ENCODE data around the gene BEX1. TPM values are rescaled to one million over a fixed set of nuclear protein-coding genes. Genes with fewer than 3 reads are reported as not detected.

BEX1 gene
- total and polyA plus RNA-seq, 7 experiments from 2014 or later = 0.25 to 1.5 (median 0.49) TPM; not detected in 2

- no peaks in the 10 kb centered on the region for H3K4me1 ChIP-seq (ENCODE audit: control insufficient read depth in 2 of 2, insufficient read depth in 2 of 2, low read length in 2 of 2)
- H3K27me3 ChIP-seq (ENCODE audit: control insufficient read depth in 2 of 2, insufficient read depth in 2 of 2, low read length in 2 of 2) = no peaks in the 10 kb centered on the region
- H3K27ac Mint-ChIP-seq = no peak overlapping the region
- no peaks in the 10 kb centered on the region for H3K36me3 ChIP-seq (ENCODE audit: control insufficient read depth in 2 of 3, insufficient read depth in 3 of 3, low read length in 3 of 3)
- no peak overlapping the region for H3K4me3 ChIP-seq (ENCODE audit: low read length)
- ChIA-PET CTCF (no interaction called here), POLR2A (no interaction called here)
- no peaks in the 10 kb centered on the region for H3K27me3 Mint-ChIP-seq
- ATAC-seq = no peak
- no peaks in the 10 kb centered on the region for H3K9me3 ChIP-seq (ENCODE audit: control insufficient read depth in 2 of 3, low read length in 3 of 3)
- no peak for DNase-seq
- no peaks in the 10 kb centered on the region for H3K4me1 Mint-ChIP-seq
- intact Hi-C loops (cut with micrococcal nuclease) = no loop called here
- no peak overlapping the region for H3K4me3 Mint-ChIP-seq
- no peaks in the 10 kb centered on the region for H3K36me3 Mint-ChIP-seq
- H3K9me3 Mint-ChIP-seq = peaks cover 0 to 4% (median 0%) of the 10 kb centered on the region in 11 donors
- no peak overlapping the region for H3K27ac ChIP-seq (ENCODE audit: low read depth, low read length)
Observed at GRCh38 chrX:103101299-103102042, 37.5 kb upstream of the BEX1 start.

DNA sequence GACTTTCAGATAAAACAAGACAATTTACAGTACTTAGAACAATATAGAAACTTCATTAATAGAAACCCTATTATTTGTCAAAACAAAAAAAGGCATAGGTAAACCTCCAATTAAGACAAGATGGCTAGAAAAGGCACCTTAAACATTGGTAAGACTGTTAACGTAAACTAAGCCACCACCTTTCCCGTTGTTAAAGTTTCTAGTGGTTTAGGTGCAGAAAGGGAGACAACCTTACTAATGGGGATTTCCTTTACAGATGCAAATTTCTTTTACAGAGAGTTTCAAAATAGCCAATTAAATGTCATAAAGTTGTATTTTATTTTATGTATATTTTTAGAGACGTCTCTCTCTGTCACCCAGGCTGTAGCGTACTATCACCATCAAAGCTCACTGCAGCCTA, 36.5 kb upstream of the BEX1 start:
- H3K4me1 Mint-ChIP-seq = no peaks in the 10 kb centered on the region
- ATAC-seq (no peak), DNase-seq (no peak)
- ChIA-PET POLR2A (no interaction called here), CTCF (no interaction called here)
- H3K27ac ChIP-seq (ENCODE audit: low read depth, low read length) = no peak overlapping the region
- H3K27me3 ChIP-seq (ENCODE audit: control insufficient read depth in 2 of 2, insufficient read depth in 2 of 2, low read length in 2 of 2) = no peaks in the 10 kb centered on the region
- no peaks in the 10 kb centered on the region for H3K9me3 Mint-ChIP-seq
- no peaks in the 10 kb centered on the region for H3K9me3 ChIP-seq (ENCODE audit: control insufficient read depth in 2 of 3, low read length in 3 of 3)
- no peak overlapping the region for H3K4me3 ChIP-seq (ENCODE audit: low read length)
- H3K36me3 ChIP-seq (ENCODE audit: control insufficient read depth in 2 of 3, insufficient read depth in 3 of 3, low read length in 3 of 3) = no peaks in the 10 kb centered on the region
- no peak overlapping the region for H3K27ac Mint-ChIP-seq
- no peaks in the 10 kb centered on the region for H3K27me3 Mint-ChIP-seq
- no peak overlapping the region for H3K4me3 Mint-ChIP-seq
- H3K4me1 ChIP-seq (ENCODE audit: control insufficient read depth in 2 of 2, insufficient read depth in 2 of 2, low read length in 2 of 2) = no peaks in the 10 kb centered on the region
- intact Hi-C loops (cut with micrococcal nuclease) = no loop called here
- no peaks in the 10 kb centered on the region for H3K36me3 Mint-ChIP-seq

- ATAC-seq = no peak
Observed at GRCh38 chrX:103099691-103100090, 35.7 kb upstream of the BEX1 start.

DNA sequence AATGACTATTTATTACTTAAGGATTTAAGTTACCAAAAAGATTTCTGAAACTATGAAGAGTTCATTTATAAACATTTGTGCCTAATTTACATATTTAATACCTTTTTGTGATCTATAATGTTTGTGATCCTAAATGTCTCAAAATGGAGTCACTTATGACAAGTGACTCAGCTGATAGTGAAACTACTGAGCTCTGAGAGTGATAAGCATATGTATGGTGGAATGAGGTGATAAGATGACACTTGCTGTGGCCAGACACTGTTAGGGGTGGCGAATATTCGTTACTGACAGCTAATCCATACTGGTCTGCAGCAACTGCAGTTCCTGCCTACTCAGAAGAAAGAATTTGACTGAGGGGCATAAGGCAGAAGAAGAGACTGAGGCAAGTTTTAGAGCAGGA, 34.5 kb upstream of the BEX1 start:
- DNase-seq (no peak), ATAC-seq (no peak)
- no peaks in the 10 kb centered on the region for H3K4me1 Mint-ChIP-seq
- ChIA-PET CTCF (no interaction called here), POLR2A (no interaction called here)
- no peaks in the 10 kb centered on the region for H3K27me3 Mint-ChIP-seq
- intact Hi-C loops (cut with micrococcal nuclease) = no loop called here
- no peaks in the 10 kb centered on the region for H3K9me3 ChIP-seq (ENCODE audit: control insufficient read depth in 2 of 3, low read length in 3 of 3)
- no peak overlapping the region for H3K4me3 Mint-ChIP-seq
- H3K36me3 Mint-ChIP-seq = no peaks in the 10 kb centered on the region
- no peak overlapping the region for H3K27ac ChIP-seq (ENCODE audit: low read depth, low read length)
- no peak overlapping the region for H3K27ac Mint-ChIP-seq
- H3K36me3 ChIP-seq (ENCODE audit: control insufficient read depth in 2 of 3, insufficient read depth in 3 of 3, low read length in 3 of 3) = no peaks in the 10 kb centered on the region
- H3K9me3 Mint-ChIP-seq = no peaks in the 10 kb centered on the region
- H3K27me3 ChIP-seq (ENCODE audit: control insufficient read depth in 2 of 2, insufficient read depth in 2 of 2, low read length in 2 of 2) = no peaks in the 10 kb centered on the region
- H3K4me1 ChIP-seq (ENCODE audit: control insufficient read depth in 2 of 2, insufficient read depth in 2 of 2, low read length in 2 of 2) = no peaks in the 10 kb centered on the region
- no peak overlapping the region for H3K4me3 ChIP-seq (ENCODE audit: low read length)

More at GRCh38 chrX:103099691-103100090, 35.7 kb upstream of the BEX1 start:
- Mint-ChIP-seq H3K27ac (no peak overlapping the region), H3K4me3 (no peak overlapping the region), H3K36me3 (no peaks in the 10 kb centered on the region), H3K27me3 (no peaks in the 10 kb centered on the region), H3K4me1 (no peaks in the 10 kb centered on the region), H3K9me3 (no peaks in the 10 kb centered on the region)
- Histone ChIP-seq H3K36me3 (ENCODE audit: control insufficient read depth in 2 of 3, insufficient read depth in 3 of 3, low read length in 3 of 3) (no peaks in the 10 kb centered on the region), H3K4me3 (ENCODE audit: low read length) (no peak overlapping the region), H3K9me3 (ENCODE audit: control insufficient read depth in 2 of 3, low read length in 3 of 3) (no peaks in the 10 kb centered on the region), H3K27me3 (ENCODE audit: control insufficient read depth in 2 of 2, insufficient read depth in 2 of 2, low read length in 2 of 2) (no peaks in the 10 kb centered on the region), H3K4me1 (ENCODE audit: control insufficient read depth in 2 of 2, insufficient read depth in 2 of 2, low read length in 2 of 2) (no peaks in the 10 kb centered on the region), H3K27ac (ENCODE audit: low read depth, low read length) (no peak overlapping the region)
- intact Hi-C loops (cut with micrococcal nuclease) = no loop called here
- POLR2A ChIA-PET = no interaction called here
- no peak for DNase-seq
- CTCF ChIA-PET = no interaction called here

GRCh38 chrX:103092942-103093341, 29.0 kb upstream of the BEX1 start, which contains the start of gene NXF3:
Gene NXF3 (minus strand): TSS chrX:103093143. CDS start chrX:103093023, 120 bp downstream.
- H3K36me3 ChIP-seq (ENCODE audit: control insufficient read depth in 2 of 3, insufficient read depth in 3 of 3, low read length in 3 of 3) = no peaks in the 10 kb centered on the region
- intact Hi-C loops (cut with micrococcal nuclease) = no loop called here
- Mint-ChIP-seq H3K27me3 (peaks cover 0 to 2% (median 0%) of the 10 kb centered on the region in 5 donors), H3K4me1 (no peaks in the 10 kb centered on the region), H3K27ac (no peak within 1 kb of the TSS), H3K36me3 (no peaks in the 10 kb centered on the region), H3K9me3 (no peaks in the 10 kb centered on the region), H3K4me3 (no peak within 1 kb of the TSS)
- DNase-seq (no peak), ATAC-seq (no peak)
- POLR2A ChIA-PET = no interaction called here
- H3K27me3 ChIP-seq (ENCODE audit: control insufficient read depth in 2 of 2, insufficient read depth in 2 of 2, low read length in 2 of 2) = no peaks in the 10 kb centered on the region
- CTCF ChIA-PET = no interaction called here
- no peaks in the 10 kb centered on the region for H3K9me3 ChIP-seq (ENCODE audit: control insufficient read depth in 2 of 3, low read length in 3 of 3)
- H3K4me3 ChIP-seq (ENCODE audit: low read length) = no peak within 1 kb of the TSS
- no peaks in the 10 kb centered on the region for H3K4me1 ChIP-seq (ENCODE audit: control insufficient read depth in 2 of 2, insufficient read depth in 2 of 2, low read length in 2 of 2)
- no peak within 1 kb of the TSS for H3K27ac ChIP-seq (ENCODE audit: low read depth, low read length)

DNA sequence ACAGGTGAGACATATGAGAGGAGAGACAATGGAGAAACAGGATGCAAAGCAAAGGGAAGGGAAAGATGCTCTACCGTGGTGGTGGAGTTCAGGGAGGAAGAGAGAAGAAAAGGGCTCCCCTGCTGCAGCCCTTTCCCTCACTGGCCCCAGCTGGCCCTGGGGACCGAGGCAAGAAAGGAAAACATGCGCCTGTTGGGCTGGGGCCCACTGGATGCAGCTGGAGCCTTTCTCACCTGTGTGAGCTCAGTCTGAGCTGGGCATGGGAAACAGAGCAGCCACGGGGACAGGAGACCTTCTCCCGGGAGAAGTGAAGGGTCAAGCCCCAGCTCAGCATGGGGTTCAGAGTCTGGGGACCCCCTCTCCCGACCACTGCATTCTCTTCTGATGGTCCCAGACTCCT, 17.1 kb upstream of the BEX1 start:
- ChIA-PET POLR2A (no interaction called here), CTCF (no interaction called here)
- Histone ChIP-seq H3K4me3 (ENCODE audit: low read length) (no peak overlapping the region), H3K9me3 (ENCODE audit: control insufficient read depth in 2 of 3, low read length in 3 of 3) (no peaks in the 10 kb centered on the region), H3K4me1 (ENCODE audit: control insufficient read depth in 2 of 2, insufficient read depth in 2 of 2, low read length in 2 of 2) (no peaks in the 10 kb centered on the region), H3K36me3 (ENCODE audit: control insufficient read depth in 2 of 3, insufficient read depth in 3 of 3, low read length in 3 of 3) (no peaks in the 10 kb centered on the region), H3K27me3 (ENCODE audit: control insufficient read depth in 2 of 2, insufficient read depth in 2 of 2, low read length in 2 of 2) (no peaks in the 10 kb centered on the region), H3K27ac (ENCODE audit: low read depth, low read length) (no peak overlapping the region)
- no peak overlapping the region for H3K4me3 Mint-ChIP-seq
- DNase-seq (no peak), ATAC-seq (no peak)
- intact Hi-C loops (cut with micrococcal nuclease) = no loop called here
- peaks cover 0 to 1% (median 0%) of the 10 kb centered on the region in 11 donors for H3K9me3 Mint-ChIP-seq
- H3K36me3 Mint-ChIP-seq = no peaks in the 10 kb centered on the region
- H3K27ac Mint-ChIP-seq = no peak overlapping the region
- H3K27me3 Mint-ChIP-seq = peaks cover 0 to 8% (median 0%) of the 10 kb centered on the region in 5 donors
- no peaks in the 10 kb centered on the region for H3K4me1 Mint-ChIP-seq

DNA sequence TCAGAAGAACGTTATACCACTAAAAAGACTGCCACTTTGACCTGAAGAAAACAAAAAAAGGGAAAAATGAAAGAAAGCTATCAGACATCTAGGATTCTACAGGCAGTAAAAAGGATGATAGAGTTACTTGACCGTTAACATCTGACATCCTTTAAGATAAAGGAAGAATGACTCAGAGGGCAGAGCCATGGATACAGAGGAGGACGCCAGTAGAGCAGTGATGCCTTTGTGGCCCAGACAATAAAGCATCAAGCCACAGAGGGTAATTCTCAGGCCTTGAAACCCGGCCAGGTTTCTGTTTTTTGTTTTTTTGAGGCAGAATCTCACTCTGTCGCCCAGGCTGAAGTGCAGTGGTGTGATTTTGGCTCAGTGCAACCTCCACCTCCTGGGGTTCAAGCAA, 9.5 kb upstream of the BEX1 start:
- no peaks in the 10 kb centered on the region for H3K36me3 ChIP-seq (ENCODE audit: control insufficient read depth in 2 of 3, insufficient read depth in 3 of 3, low read length in 3 of 3)
- no peak overlapping the region for H3K4me3 ChIP-seq (ENCODE audit: low read length)
- no peaks in the 10 kb centered on the region for H3K9me3 ChIP-seq (ENCODE audit: control insufficient read depth in 2 of 3, low read length in 3 of 3)
- Mint-ChIP-seq H3K27ac (no peak overlapping the region), H3K9me3 (peaks cover 0 to 2% (median 0%) of the 10 kb centered on the region in 11 donors), H3K36me3 (no peaks in the 10 kb centered on the region), H3K4me3 (no peak overlapping the region), H3K27me3 (peaks cover 0 to 9% (median 6%) of the 10 kb centered on the region in 5 donors), H3K4me1 (no peaks in the 10 kb centered on the region)
- intact Hi-C loops (cut with micrococcal nuclease) = no loop called here
- ChIA-PET CTCF (no interaction called here), POLR2A (no interaction called here)
- ATAC-seq = no peak
- no peaks in the 10 kb centered on the region for H3K27me3 ChIP-seq (ENCODE audit: control insufficient read depth in 2 of 2, insufficient read depth in 2 of 2, low read length in 2 of 2)
- no peak for DNase-seq
- no peak overlapping the region for H3K27ac ChIP-seq (ENCODE audit: low read depth, low read length)
- H3K4me1 ChIP-seq (ENCODE audit: control insufficient read depth in 2 of 2, insufficient read depth in 2 of 2, low read length in 2 of 2) = no peaks in the 10 kb centered on the region

All from naive thymus-derived CD4-positive, alpha-beta T cell (primary cell).